ENCODE data around the gene BIRC2. TPM values are rescaled to one million over a fixed set of nuclear protein-coding genes. Genes with fewer than 3 reads are reported as not detected.

The BIRC2 gene
- total RNA-seq, 1 experiment from 2014 or later, result 28.2 TPM

GRCh38 chr11:102317099-102317767, 29.8 kb upstream of the BIRC2 start, which contains the start of gene BIRC3:
TSS of gene BIRC3 (plus strand) at chr11:102317484. CDS start at chr11:102324510, 7,026 bp downstream.
- no peak within 1 kb of the TSS for H2AFZ ChIP-seq (ENCODE audit: low read length)
- H3K27me3 ChIP-seq (ENCODE audit: insufficient read depth, low read length), result no peaks in the 10 kb centered on the region; the same call in 1 of the 2 replicates
- H3K23me2 ChIP-seq (ENCODE audit: insufficient read length, low read depth, low read length, poor library complexity, severe bottlenecking), result peaks cover 8% of the 10 kb centered on the region
- no peaks in the 10 kb centered on the region for H4K20me1 ChIP-seq (ENCODE audit: control insufficient read depth, insufficient read depth, insufficient read length)
- peaks cover 2% of the 10 kb centered on the region; the same call in 1 of the 2 replicates for H3K4me1 ChIP-seq (ENCODE audit: insufficient read depth, low read length)
- H2BK5ac ChIP-seq (ENCODE audit: insufficient read length, low read length), result no peak within 1 kb of the TSS
- no peak within 1 kb of the TSS for H4K5ac ChIP-seq (ENCODE audit: insufficient read length, low read depth, low read length)
- WGBS (ENCODE audit: extremely low coverage, insufficient read length, low lambda C conversion rate), result no CpG with 5 or more reads among the region's 34 CpGs
- no peak within 1 kb of the TSS for H3K4ac ChIP-seq (ENCODE audit: low read depth, low read length)
- H3K18ac ChIP-seq (ENCODE audit: insufficient read length, low read depth, low read length), result no peak within 1 kb of the TSS
- H2AK5ac ChIP-seq (ENCODE audit: insufficient read length, low read length), result no peak within 1 kb of the TSS
- no peaks in the 10 kb centered on the region for H3K79me2 ChIP-seq (ENCODE audit: insufficient read depth, low read length)
- H3K27me3 Mint-ChIP-seq (ENCODE audit: low read depth), result peaks cover 27% of the 10 kb centered on the region
- 0 out of 7 replicates have a peak within 1 kb of the TSS, but pooled peaks of 1 of the 3 experiments have one; percentile 43 for H3K27ac Mint-ChIP-seq
- no peak within 1 kb of the TSS for H3T11ph ChIP-seq (ENCODE audit: low read length)
- no peak within 1 kb of the TSS for H3K14ac ChIP-seq (ENCODE audit: insufficient read depth, low read length)
- H3K4me3 Mint-ChIP-seq, result peak within 1 kb of the TSS; percentile 82 to 84
- H3K9me3 Mint-ChIP-seq, result no peaks in the 10 kb centered on the region
- H2BK120ac ChIP-seq (ENCODE audit: low read depth, low read length, poor library complexity, severe bottlenecking), result no peak within 1 kb of the TSS
- no peaks in the 10 kb centered on the region for H3K36me3 Mint-ChIP-seq (ENCODE audit: insufficient read depth in 1 of 3, low read depth in 3 of 3)
- no peak within 1 kb of the TSS for H2BK12ac ChIP-seq (ENCODE audit: insufficient read length, low read depth, low read length)
- no peak within 1 kb of the TSS for H2BK20ac ChIP-seq (ENCODE audit: low read depth, low read length, poor library complexity, severe bottlenecking)
- peaks cover 6% of the 10 kb centered on the region in 2 experiments; a peak in 3 of 4 replicates for H3K4me1 Mint-ChIP-seq
- no peak within 1 kb of the TSS for H3K23ac ChIP-seq (ENCODE audit: insufficient read length, low read depth, low read length)
- DNase-seq, result peak; percentile 83
- H3K9me3 ChIP-seq (ENCODE audit: control insufficient read depth, low read depth, low read length), result no peaks in the 10 kb centered on the region
- H3K56ac ChIP-seq (ENCODE audit: insufficient read length, low read depth, low read length), result no peak within 1 kb of the TSS
- no peaks in the 10 kb centered on the region for H3K79me1 ChIP-seq (ENCODE audit: insufficient read depth, low read depth, low read length, poor library complexity, severe bottlenecking)
- peak within 1 kb of the TSS; percentile 60 for H3K4me2 ChIP-seq (ENCODE audit: insufficient read depth, insufficient read length, low read length)
- no peak within 1 kb of the TSS for H3K9ac ChIP-seq (ENCODE audit: extremely low read depth, insufficient read length, low read length)
- no peak within 1 kb of the TSS for H4K91ac ChIP-seq (ENCODE audit: insufficient read length, low read depth, low read length)
- H4K8ac ChIP-seq (replicated peaks; ENCODE audit: insufficient read length, low read depth, low read length), result no peak within 1 kb of the TSS
- H3K27ac ChIP-seq (ENCODE audit: insufficient read length, low read depth, low read length), result no peak within 1 kb of the TSS
- TF ChIP-seq, protein P1, sequence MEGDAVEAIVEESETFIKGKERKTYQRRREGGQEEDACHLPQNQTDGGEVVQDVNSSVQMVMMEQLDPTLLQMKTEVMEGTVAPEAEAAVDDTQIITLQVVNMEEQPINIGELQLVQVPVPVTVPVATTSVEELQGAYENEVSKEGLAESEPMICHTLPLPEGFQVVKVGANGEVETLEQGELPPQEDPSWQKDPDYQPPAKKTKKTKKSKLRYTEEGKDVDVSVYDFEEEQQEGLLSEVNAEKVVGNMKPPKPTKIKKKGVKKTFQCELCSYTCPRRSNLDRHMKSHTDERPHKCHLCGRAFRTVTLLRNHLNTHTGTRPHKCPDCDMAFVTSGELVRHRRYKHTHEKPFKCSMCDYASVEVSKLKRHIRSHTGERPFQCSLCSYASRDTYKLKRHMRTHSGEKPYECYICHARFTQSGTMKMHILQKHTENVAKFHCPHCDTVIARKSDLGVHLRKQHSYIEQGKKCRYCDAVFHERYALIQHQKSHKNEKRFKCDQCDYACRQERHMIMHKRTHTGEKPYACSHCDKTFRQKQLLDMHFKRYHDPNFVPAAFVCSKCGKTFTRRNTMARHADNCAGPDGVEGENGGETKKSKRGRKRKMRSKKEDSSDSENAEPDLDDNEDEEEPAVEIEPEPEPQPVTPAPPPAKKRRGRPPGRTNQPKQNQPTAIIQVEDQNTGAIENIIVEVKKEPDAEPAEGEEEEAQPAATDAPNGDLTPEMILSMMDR (conservative IDR thresholded peaks at IDR 0.05), result no peak; the same call in 2 of the 3 replicates
- H2BK15ac ChIP-seq (ENCODE audit: low read depth, low read length), result no peak within 1 kb of the TSS
